ENCODE data around the gene INPP5E.

Gene INPP5E

DNA sequence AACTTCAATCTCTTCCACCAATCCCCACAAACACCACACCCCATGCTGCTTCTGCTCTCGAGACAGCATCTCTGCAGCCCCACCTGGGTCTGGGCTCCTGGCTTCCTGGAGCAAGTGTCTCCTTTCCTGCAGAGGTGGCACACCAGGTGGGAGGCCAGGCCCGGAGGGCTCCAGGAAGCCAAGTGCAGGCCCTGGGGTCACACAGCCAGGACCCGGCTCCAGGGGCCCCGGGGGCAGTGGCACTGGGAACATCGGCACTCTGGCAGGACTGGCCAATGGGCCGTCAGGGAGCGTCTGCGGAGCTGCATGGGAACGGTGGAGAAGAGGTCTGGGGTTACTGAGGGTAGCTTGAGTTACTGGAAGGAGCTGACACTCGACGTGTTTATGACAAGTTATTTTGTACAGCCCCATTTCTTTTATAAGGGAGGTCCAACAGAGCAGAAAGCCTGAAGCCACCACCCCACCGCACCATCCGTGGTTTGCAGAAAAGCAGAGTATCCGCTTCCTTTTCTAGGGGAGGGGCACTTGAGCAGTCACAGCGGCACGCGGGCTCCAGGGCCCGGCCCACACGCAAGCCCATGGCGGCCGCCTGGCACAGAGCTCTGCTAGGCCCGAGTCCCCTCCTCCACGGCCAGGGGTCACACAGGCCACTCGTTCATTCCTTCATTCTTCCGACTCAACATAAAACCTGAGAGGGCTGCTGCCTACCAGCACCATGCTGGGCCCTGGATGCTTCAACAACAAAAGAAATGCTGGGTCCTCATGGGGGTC is 14.6 kb upstream of the INPP5E start:
- H3K4me3 ChIP-seq (ENCODE audit: low read depth, low read length): no peak overlapping the region
- TF ChIP-seq, protein P1, sequence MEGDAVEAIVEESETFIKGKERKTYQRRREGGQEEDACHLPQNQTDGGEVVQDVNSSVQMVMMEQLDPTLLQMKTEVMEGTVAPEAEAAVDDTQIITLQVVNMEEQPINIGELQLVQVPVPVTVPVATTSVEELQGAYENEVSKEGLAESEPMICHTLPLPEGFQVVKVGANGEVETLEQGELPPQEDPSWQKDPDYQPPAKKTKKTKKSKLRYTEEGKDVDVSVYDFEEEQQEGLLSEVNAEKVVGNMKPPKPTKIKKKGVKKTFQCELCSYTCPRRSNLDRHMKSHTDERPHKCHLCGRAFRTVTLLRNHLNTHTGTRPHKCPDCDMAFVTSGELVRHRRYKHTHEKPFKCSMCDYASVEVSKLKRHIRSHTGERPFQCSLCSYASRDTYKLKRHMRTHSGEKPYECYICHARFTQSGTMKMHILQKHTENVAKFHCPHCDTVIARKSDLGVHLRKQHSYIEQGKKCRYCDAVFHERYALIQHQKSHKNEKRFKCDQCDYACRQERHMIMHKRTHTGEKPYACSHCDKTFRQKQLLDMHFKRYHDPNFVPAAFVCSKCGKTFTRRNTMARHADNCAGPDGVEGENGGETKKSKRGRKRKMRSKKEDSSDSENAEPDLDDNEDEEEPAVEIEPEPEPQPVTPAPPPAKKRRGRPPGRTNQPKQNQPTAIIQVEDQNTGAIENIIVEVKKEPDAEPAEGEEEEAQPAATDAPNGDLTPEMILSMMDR (IDR thresholded peaks at IDR 0.05; ENCODE audit: low read depth, low read length): no peak

DNA sequence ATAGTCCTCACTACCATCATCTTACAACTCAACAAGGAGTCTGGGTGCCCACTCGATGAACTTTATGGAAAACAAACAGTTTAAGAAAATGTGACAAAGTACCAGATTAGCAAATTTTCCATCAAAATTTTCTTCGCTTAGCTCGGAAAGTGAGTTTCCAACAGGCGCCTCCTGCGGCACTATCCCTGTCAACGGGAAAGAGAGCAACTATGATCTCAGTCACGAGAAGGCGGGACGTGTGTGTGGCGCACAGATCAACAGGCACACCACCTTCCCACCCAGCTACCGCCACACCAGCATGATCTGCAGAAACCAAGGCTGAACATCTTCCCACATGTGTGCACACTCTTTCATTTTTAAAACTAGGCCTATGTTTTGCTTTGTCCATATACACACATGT is 13.7 kb upstream of the INPP5E start:
- TF ChIP-seq, protein P1 (IDR thresholded peaks at IDR 0.05; ENCODE audit: low read depth, low read length): no peak

DNA sequence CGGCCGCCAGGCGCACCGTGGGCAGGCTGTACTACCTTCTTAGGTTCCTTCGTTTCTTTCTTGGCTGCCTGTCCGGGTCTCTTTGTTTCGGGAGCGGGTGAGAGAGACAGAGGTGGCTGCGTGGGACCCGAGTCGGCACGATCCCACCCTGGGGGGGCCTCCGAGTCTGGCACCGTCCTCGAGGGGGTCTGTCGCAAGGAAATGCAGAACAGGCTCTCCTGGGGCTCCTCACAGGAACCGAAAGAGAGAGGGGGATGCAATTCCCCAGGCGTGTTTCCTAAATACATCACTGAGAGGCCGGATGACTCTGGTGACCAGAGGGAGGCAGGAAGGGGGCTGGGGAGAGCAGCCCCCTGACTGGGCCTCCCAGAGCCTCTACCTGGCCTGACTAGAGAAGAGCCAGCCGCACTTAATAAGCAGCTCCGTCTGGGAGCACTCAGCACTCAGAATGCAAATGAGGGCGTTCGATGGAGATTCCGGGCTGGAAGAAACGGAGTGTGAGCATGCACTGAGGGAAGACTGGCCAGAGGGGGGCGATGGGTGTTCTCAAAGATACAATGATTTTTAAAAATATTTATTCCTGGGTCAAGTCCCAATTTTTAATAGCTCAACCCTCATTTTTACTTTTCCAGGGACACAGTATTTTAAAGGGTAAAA is 11.7 kb upstream of the INPP5E start:
- no peak overlapping the region for H3K4me3 ChIP-seq (ENCODE audit: low read depth, low read length)
- TF ChIP-seq, protein P1 (IDR thresholded peaks at IDR 0.05; ENCODE audit: low read depth, low read length): no peak

More for the DNA sequence above, 13.7 kb upstream of the INPP5E start:
- H3K4me3 ChIP-seq (ENCODE audit: low read depth, low read length): no peak overlapping the region

DNA sequence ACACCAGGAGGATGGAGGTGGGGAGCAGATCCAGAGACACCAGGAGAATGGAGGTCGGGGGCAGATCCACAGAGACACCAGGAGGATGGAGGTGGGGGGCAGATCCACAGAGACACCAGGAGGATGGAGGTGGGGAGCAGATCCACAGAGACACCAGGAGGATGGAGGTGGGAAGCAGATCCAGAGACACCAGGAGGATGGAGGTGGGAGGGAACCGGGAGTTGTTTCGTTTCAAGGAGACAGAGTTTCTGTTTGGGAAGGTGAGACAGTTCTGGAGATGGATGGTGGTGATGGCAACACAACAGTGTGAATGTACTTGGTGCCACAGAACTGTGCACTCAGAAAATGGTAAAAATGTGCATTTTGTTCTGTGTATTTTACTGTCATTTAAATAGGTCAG is 9.0 kb upstream of the INPP5E start:
- TF ChIP-seq, protein P1 (IDR thresholded peaks at IDR 0.05; ENCODE audit: low read depth, low read length): no peak

DNA sequence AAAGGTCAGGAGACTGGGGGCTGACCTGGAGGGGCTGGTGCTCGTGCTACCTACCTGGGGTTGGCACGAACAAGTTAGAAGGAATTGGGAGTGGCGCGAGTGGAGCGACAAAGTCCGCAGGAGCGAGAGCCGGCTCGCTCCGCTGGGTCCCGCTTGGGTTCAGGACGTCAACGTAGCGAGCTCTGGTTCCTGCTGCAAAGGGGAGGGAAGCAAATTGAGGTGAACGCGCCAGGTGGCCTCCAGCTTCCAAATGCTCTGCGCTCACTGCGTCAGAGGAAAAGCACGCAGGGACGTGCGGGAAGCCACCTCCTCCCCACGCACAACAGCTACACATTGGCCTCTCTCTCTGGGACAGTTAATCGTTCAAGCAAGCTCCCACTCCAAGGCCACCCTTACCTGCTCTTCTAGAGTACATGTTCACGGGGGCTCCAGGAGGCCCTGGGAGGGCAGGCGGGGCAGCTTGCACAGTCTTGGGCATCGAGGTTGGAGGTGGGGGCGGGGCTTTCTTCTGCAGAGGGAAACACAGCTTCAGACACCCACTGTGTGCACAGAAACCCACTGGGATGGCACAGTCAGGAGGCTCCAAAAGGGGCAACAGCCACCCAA is 7.6 kb upstream of the INPP5E start:
- no peak overlapping the region for H3K4me3 ChIP-seq (ENCODE audit: low read depth, low read length)
- TF ChIP-seq, protein P1 (IDR thresholded peaks at IDR 0.05; ENCODE audit: low read depth, low read length): no peak

More for the DNA sequence above, 9.0 kb upstream of the INPP5E start:
- H3K4me3 ChIP-seq (ENCODE audit: low read depth, low read length): no peak overlapping the region

DNA sequence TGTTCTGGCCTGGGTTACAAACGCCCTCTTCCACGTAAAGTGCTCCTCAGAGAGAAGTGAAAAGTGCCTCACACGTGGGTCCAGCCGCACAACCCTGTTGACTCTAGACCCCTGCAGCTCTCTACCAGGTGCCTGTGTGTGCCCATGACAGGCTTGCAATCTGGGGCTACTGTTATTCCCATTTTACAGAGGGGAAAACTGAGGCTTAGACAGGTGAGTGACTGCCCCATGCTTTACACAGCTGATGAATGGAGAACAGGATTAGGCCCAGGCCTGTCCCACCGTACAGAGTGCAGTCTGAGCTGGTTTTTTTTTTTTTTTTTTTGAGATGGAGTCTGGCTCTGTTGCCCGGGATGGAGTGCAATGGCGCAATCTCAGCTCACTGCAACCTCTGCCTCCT is 6.2 kb upstream of the INPP5E start:
- TF ChIP-seq, protein P1 (IDR thresholded peaks at IDR 0.05; ENCODE audit: low read depth, low read length): no peak
- H3K4me3 ChIP-seq (ENCODE audit: low read depth, low read length): no peak overlapping the region

DNA sequence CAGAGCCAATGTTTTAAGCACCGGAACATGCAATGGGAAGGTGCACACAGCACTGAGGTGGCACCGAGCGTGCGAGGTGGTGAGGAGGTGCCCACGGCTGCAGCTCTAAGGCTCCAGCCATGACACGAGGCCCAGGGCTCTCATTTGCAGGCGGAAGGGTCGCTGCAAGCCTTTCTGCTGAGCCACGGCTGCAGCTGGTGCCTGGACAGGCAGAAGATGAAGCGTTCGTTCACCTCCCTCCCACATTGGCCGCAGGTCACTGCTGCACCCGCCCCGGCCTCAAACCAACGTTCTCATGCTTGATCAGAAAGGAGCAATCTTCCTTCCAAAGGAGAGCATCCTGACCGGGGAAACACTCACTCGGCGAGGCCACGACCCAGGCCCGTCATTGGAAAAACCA is 4.5 kb upstream of the INPP5E start:
- no peak overlapping the region for H3K4me3 ChIP-seq (ENCODE audit: low read depth, low read length)
- TF ChIP-seq, protein P1 (IDR thresholded peaks at IDR 0.05; ENCODE audit: low read depth, low read length): no peak

Data from WI38 (cell line).